Stimulated activated CD8-positive, alpha-beta memory T cell treated with anti-CD3 and anti-CD28 coated beads, Interleukin-12 subunit alpha, Interleukin-12 subunit beta, amount 100 ng/mL, for 4 hours (primary cell): ENCODE results near the gene HDDC3.
"Not testable (repeated sequence)": the region's sequence is repeated elsewhere in the genome, so short reads cannot be mapped to it uniquely, and the experiment has no call there.

Source experiments
- DNase-seq: peaks from one replicate; pipeline ENCODE4 v3.0.0-alpha.2; 2020; ENCODE audit warnings: low read depth

The HDDC3 gene

DNA sequence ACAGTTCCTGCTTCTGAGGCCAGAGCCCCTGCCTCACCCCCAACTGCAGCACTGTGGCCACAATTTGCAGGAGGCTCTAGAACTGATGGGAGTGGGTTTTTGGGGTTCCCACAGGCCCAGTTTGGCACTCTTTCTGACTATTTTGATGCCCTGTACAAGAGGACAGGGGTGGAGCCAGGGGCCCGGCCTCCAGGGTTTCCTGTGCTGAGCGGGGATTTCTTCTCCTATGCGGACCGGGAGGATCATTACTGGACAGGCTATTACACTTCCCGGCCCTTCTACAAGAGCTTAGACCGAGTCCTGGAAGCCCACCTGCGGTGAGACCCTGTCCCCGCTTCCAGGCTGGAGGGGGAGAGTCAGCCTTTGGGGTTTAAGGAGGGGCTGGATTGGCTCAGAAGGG, 22.4 kb downstream of the HDDC3 start:
- no peak for DNase-seq

DNA sequence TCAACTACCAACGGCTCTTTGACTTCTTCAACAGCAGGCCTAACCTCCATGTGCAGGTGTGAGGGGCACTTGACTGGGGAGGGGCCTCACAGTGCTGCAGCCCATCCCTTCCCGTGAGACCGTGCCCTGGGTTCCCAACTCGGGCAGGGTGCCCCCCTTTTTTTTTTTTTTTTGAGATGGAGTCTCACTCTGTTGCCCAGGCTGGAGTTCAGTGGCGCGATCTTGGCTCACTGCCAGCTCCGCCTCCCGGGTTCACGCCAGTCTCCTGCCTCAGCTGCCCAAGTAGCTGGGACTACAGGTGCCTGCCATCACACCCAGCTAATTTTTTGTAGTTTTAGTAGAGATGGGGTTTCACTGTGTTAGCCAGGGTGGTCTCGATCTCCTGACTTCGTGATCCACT, 22.9 kb downstream of the HDDC3 start:
- not testable (repeated sequence) for DNase-seq

DNA sequence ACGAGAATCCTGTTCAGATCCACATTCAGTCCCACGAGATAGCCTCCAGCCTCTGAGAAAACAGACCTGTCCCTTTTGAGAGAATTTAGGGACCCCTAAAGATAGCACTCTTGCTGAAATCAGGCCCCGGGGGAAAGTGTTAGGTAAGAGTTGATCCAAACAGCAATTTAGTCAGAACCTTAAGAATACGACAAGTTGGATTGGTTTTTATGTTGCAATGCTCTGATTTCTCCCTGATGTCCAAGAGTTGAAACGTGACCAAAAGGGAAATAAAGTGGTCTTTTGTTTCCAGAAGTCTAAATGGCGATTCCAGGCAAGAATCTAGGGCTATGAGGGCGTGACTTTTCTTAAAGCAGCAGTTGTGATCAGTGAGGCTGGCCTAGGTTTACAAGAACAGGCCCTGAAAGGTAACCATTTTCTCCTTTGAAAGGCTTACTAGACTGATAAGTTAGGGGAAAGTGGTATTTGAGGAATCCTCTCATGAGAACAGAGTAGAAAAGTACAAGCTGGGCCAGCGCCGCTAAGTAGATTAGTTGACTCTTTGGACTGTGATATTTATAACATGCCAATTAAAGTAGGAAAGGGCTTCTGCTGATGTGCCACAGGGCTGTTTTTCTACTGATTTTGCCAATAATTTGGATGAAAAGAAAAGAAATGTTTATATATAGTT, 24.4 kb downstream of the HDDC3 start:
- DNase-seq, result no peak

DNA sequence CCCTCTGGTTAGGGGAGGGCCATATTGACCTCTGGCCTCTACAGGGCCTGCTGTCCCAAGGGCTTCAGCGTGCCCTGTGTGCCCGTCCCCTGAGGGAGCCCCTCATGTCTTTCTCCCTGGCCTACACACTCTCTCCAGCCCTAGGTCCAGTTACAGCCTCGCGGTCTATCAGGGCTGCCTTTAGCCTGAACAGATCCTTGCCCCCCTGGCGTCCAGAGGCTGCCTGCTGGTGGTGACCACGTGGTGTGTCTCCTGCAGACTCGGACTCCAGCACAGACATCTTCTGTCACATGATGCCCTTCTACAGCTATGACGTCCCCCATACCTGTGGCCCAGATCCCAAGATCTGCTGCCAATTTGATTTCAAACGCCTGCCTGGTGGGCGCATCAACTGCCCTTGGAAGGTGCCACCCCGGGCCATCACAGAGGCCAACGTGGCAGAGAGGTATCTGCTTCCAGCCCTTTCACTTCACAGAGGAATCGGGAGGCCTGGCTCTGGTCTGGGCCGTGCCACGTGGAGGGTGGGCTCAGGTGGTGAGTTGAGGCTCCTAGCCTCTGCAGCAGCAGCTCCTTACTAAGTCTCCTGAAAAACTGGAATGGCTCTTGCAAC, 25.2 kb downstream of the HDDC3 start:
- no peak for DNase-seq

- DNase-seq, result no peak
These were observed 26.0 kb downstream of the HDDC3 start for GRCh38 chr15:90906181-90906849.

- DNase-seq, result no peak
These were observed 26.8 kb downstream of the HDDC3 start for GRCh38 chr15:90905306-90906180.

DNA sequence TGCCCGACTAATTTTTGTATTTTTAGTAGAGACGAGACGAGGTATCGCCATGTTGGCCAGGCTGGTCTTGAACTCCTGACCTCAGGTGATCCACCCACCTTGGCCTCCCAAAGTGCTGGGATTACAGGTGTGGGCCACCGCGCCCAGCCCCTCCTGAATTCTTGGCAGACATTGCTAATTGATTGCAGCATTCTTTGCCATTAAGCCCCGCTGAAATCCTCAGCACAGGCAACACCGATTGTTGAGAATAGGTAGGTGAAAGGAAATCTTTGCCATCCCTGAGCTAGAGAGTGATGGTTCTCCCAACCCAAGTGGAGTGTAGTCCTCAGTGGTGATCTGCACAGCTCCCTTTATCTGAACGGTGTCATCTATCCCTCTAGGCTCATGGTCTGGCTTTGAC, 27.6 kb downstream of the HDDC3 start:
- DNase-seq, result no peak

- DNase-seq, result no peak
These were observed 28.4 kb downstream of the HDDC3 start for GRCh38 chr15:90903733-90904536.

- DNase-seq, result peak; percentile 69
These were observed 29.3 kb downstream of the HDDC3 start, which contains the start of gene MAN2A2 for GRCh38 chr15:90902840-90903732. TSS of gene MAN2A2 (plus strand) at chr15:90903302. CDS start at chr15:90904208, 906 bp downstream.

- peak; percentile 59 for DNase-seq
These were observed 30.1 kb downstream of the HDDC3 start for GRCh38 chr15:90902040-90902839.

- no peak for DNase-seq
These were observed 30.9 kb downstream of the HDDC3 start for GRCh38 chr15:90901175-90902039.

GRCh38 chr15:90897131-90897655, 35.2 kb downstream of the HDDC3 start:
- not testable (repeated sequence) for DNase-seq

- no peak for DNase-seq
These were observed 36.7 kb downstream of the HDDC3 start for GRCh38 chr15:90895571-90896117.

DNA sequence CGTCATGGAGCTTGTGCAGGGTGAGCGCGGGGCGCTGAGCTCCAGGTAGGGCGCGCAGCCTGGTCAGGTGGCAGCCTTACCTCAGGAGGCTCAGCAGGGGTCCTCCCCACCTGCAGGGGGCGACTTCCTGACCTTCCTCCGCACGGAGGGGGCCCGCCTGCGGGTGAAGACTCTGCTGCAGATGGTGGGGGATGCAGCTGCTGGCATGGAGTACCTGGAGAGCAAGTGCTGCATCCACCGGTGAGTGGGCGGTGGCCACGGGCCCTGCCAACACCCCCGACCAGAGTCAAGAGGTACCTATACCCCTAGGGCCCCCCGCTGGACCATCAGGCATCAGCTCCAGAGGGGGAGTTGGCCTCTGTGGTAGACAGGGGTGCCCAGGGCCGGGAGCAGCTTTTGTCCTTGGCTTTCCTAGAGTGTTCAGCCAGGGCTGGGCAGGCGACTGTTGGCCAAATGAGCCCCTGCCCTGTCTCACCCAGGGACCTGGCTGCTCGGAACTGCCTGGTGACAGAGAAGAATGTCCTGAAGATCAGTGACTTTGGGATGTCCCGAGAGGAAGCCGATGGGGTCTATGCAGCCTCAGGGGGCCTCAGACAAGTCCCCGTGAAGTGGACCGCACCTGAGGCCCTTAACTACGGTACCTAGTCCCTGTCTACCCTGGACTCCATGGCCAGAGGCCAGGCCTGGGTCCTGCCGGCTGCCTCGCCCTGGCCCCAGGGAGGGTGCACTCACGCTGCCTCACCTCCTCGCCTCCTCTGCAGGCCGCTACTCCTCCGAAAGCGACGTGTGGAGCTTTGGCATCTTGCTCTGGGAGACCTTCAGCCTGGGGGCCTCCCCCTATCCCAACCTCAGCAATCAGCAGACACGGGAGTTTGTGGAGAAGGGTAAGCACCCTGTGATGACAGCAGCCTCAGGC, 38.9 kb downstream of the HDDC3 start:
- DNase-seq, result no peak

GRCh38 chr15:90892498-90893174, 39.7 kb downstream of the HDDC3 start:
- no peak for DNase-seq

DNA sequence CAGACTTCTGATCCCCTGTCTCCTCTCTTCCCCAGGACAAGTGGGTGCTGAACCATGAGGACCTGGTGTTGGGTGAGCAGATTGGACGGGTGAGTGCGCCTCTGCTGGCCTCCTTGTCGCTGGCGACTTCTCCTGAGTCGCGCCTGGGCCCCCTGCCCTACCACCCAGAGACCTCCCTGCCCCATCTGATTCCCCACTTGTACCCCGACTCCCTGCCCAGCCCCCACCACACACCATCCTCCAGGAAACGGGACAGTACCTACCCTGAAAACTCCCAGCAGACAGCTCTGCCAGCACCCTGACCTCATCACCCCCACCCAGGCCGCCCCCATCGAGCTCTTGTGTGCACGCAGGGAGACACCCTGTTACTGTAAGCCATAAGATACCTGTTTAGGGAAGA, 40.3 kb downstream of the HDDC3 start:
- DNase-seq, result no peak
